Measurements from ENCODE around the gene DHRS4. TPM values are rescaled to one million over a fixed set of nuclear protein-coding genes. Genes with fewer than 3 reads are reported as not detected.

DHRS4 gene
- 52.9 TPM for total RNA-seq (2013)
- 10 to 100 TPM; 40.4 to 68.1 (median 63.2) TPM for polyA plus RNA-seq
- 34.2 and 49.1 TPM in 2 replicates for polyA minus RNA-seq
- total RNA-seq = 0.92 to 13.9 (median 9.0) reads per million in 11 experiments

GRCh38 chr14:23953464-23954278 is at the start of gene DHRS4:
Gene DHRS4 (plus strand): TSS chr14:23953770. CDS start chr14:23953789, 19 bp downstream.
- DNase-seq = peak; percentile 46 to 69 (median 67)
- H3K4me3 ChIP-seq (replicated peaks in 1 of 3; ENCODE audit: low read depth in 2 of 3, low read length in 3 of 3) = peak within 1 kb of the TSS; percentile 47 to 98 (median 92)
- H3K4me2 ChIP-seq (replicated peaks; ENCODE audit: extremely low read depth, low read length, poor library complexity, severe bottlenecking) = peak within 1 kb of the TSS; percentile 93
- peaks cover 5 to 12% (median 8%) of the 10 kb centered on the region in 7 donors for H3K9me3 Mint-ChIP-seq
- H3K9me3 ChIP-seq (replicated peaks in 1 of 2; ENCODE audit: control insufficient read depth in 1 of 2, insufficient read depth in 1 of 2, low read length in 2 of 2) = peaks cover 7 to 11% of the 10 kb centered on the region in 2 donors
- peak within 1 kb of the TSS; percentile 31 to 78 for H3K27ac ChIP-seq (ENCODE audit: low read depth in 1 of 2, low read length in 2 of 2)
- no peaks in the 10 kb centered on the region for H3K27me3 ChIP-seq (ENCODE audit: control insufficient read depth in 2 of 2, insufficient read depth in 2 of 2, low read length in 2 of 2)
- peaks cover 5% of the 10 kb centered on the region for H4K20me1 ChIP-seq (ENCODE audit: insufficient read depth, low read length)
- H2AFZ ChIP-seq (ENCODE audit: insufficient read depth, low read depth, low read length, poor library complexity, severe bottlenecking) = peak within 1 kb of the TSS; percentile 96
- H3K4me1 ChIP-seq (ENCODE audit: control insufficient read depth in 1 of 2, insufficient read depth in 2 of 2, low read length in 2 of 2) = peaks cover 13 to 23% of the 10 kb centered on the region in 2 donors
- intact Hi-C loops (cut with micrococcal nuclease) = no loop called here
- peaks cover 7 to 17% of the 10 kb centered on the region in 2 donors for H3K36me3 ChIP-seq (replicated peaks in 1 of 2; ENCODE audit: control insufficient read depth in 1 of 2, insufficient read depth in 2 of 2, low read length in 2 of 2)
- 0% methylated on average over 44 of the region's 44 CpGs for WGBS (ENCODE audit: insufficient coverage)
- peaks cover 14% of the 10 kb centered on the region for H3K79me2 ChIP-seq (ENCODE audit: insufficient read depth, low read length)
- H3K9ac ChIP-seq (ENCODE audit: insufficient read depth, low read length, poor library complexity, severe bottlenecking) = peak within 1 kb of the TSS; percentile 77
- peaks cover 29% of the 10 kb centered on the region for H3K4me1 Mint-ChIP-seq
- H3K4me3 Mint-ChIP-seq = peak within 1 kb of the TSS; percentile 99 to 100
- no peaks in the 10 kb centered on the region for H3K27me3 Mint-ChIP-seq (ENCODE audit: low read depth in 3 of 3)
- H3K27ac Mint-ChIP-seq = peak within 1 kb of the TSS; percentile 83 to 95 (median 87)
- H3K36me3 Mint-ChIP-seq = peaks cover 23 to 41% of the 10 kb centered on the region in 2 donors
- peak; percentile 98 for TF ChIP-seq CTCF (IDR thresholded peaks at IDR 0.05)

GRCh38 chr14:23910101-23910875 is 43.3 kb upstream of the DHRS4 start:
- Histone ChIP-seq H3K27me3 (ENCODE audit: control insufficient read depth in 2 of 2, insufficient read depth in 2 of 2, low read length in 2 of 2) (no peaks in the 10 kb centered on the region), H3K27ac (ENCODE audit: low read depth in 1 of 2, low read length in 2 of 2) (no peak overlapping the region), H3K4me2 (replicated peaks; ENCODE audit: extremely low read depth, low read length, poor library complexity, severe bottlenecking) (no peak overlapping the region), H3K9me3 (replicated peaks in 1 of 2; ENCODE audit: control insufficient read depth in 1 of 2, insufficient read depth in 1 of 2, low read length in 2 of 2) (no peaks in the 10 kb centered on the region), H4K20me1 (ENCODE audit: insufficient read depth, low read length) (no peaks in the 10 kb centered on the region), H2AFZ (ENCODE audit: insufficient read depth, low read depth, low read length, poor library complexity, severe bottlenecking) (no peak overlapping the region), H3K4me1 (ENCODE audit: control insufficient read depth in 1 of 2, insufficient read depth in 2 of 2, low read length in 2 of 2) (no peaks in the 10 kb centered on the region), H3K9ac (ENCODE audit: insufficient read depth, low read length, poor library complexity, severe bottlenecking) (no peak overlapping the region), H3K79me2 (ENCODE audit: insufficient read depth, low read length) (no peaks in the 10 kb centered on the region), H3K36me3 (replicated peaks in 1 of 2; ENCODE audit: control insufficient read depth in 1 of 2, insufficient read depth in 2 of 2, low read length in 2 of 2) (no peaks in the 10 kb centered on the region), H3K4me3 (replicated peaks in 1 of 3; ENCODE audit: low read depth in 2 of 3, low read length in 3 of 3) (no peak overlapping the region)
- Mint-ChIP-seq H3K27me3 (ENCODE audit: low read depth in 3 of 3) (peaks cover 0 to 9% (median 3%) of the 10 kb centered on the region in 3 donors), H3K27ac (no peak overlapping the region), H3K36me3 (no peaks in the 10 kb centered on the region), H3K4me1 (peaks cover 7% of the 10 kb centered on the region), H3K4me3 (no peak overlapping the region), H3K9me3 (peaks cover 0 to 2% (median 0%) of the 10 kb centered on the region in 7 donors)
- intact Hi-C loops (cut with micrococcal nuclease) = loop anchor here (5.0 kb wide), 3 partner anchors 183 to 323 kb away; no protein-coding TSS in a partner anchor
- TF ChIP-seq CTCF (IDR thresholded peaks at IDR 0.05) = peak; percentile 87
- DNase-seq = peak; percentile 6 to 33 (median 28)
- 80% methylated on average over 1 of the region's 7 CpGs for WGBS (ENCODE audit: insufficient coverage)
